ENCODE data around the gene HABP4.

The HABP4 gene

GRCh38 chr9:96436063-96436455 lies 13.9 kb upstream of the HABP4 start:
- DNase-seq (ENCODE audit: low read depth in 3 of 3): no peak

DNA sequence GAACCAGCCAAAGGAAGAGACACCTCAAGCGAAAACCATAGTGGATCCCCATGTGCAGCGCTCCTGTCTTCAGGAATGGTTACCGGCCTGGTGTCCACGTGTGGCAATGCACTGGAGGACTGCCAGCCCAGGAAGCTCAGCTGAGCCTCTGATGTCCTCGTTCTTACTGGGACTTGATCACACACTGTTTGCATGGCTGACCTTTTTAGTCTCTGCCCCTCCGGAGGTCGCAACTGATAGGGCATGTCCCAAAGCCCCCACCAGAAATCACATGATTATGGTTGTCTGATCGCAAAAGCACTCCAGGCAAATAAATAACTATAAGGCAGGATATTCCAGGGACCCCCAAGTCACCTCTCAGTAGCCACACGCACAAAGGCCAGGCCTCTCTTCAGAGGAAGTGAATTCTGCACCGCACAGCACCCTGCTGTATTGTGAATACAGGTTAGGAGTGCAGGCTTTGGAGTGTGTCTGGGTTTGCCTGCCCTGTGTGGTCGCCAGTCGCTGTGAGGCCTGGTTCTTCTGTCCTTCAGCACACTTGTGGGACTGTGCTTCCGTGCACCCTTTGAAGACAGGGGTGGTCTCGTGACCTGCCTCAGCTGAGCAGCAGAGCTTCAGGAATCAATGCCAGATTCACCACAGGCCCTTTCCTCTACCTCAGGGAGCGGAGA lies 13.4 kb upstream of the HABP4 start:
- DNase-seq (ENCODE audit: low read depth in 3 of 3): no peak

DNA sequence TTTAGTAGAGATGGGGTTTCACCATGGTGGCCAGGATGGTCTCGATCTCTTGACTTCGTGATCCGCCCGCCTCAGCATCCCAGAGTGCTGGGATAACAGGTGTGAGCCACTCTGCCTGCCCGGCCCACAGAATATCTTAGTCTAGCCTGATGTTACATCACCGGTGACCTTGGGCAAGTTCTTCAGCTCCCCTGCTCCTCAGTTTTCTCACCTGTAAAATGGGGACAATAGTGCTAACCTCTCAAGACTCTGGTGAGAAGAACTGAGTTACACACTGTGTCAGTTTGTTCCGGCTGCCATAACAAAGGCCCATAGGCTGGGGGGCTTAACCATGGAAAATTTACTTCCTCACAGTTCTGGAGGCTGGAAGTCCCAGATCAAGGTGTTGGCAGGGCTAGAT lies 12.5 kb upstream of the HABP4 start:
- DNase-seq (ENCODE audit: low read depth in 3 of 3): no peak

GRCh38 chr9:96440671-96441199 lies 9.2 kb upstream of the HABP4 start:
- DNase-seq (ENCODE audit: low read depth in 3 of 3): no peak

DNA sequence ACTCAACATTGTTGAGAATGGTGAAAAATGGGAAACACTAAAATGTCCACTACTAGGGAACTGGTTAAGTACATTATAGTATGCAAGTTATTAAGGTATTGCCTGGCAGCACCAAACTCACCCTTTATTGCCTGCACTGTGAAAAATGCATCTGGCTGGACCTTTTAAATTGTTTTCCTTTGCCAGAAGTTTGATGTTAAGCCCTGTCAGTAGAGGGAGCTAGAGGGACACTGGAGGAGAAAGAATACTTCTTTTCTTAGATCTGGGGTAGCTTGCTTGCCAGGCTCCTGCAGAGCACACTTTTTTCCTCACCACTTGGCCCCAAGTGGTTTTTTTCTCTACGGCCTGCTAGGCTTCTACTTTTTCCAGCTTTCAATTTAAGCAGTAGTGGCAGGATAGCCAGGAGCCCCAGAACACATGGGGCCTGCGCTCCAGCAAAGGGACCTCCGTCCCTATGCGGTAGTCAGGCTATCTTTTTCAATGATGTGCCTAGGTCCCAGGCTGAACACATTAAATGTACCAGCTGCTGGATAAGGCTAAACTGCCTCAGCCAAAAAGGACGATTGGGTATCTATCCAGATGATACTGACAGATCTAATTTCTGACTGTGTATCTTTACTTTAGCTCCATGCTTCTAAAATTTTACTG lies 8.0 kb upstream of the HABP4 start:
- DNase-seq (ENCODE audit: low read depth in 3 of 3): no peak

- DNase-seq (ENCODE audit: low read depth in 3 of 3): no peak
These were observed 7.5 kb upstream of the HABP4 start for GRCh38 chr9:96442491-96442890.

DNA sequence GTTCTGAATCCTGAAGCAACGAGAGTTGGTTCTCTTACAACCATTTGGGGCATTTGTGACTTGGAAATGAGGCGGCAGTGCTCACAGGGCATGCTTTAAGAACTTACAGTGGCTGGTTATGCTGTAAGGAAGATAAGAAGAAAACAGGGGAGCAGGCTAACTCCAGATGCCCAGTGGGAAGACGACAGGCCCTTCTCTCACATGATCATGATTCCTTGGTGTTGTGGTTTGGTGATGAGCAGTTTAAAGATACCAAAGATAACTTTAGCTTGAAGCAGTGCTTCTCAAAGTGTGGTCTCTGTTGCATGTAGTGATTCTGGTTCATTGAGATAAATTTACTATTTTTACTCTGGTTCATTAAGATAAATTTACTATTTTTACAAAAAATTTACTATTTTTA lies 2.6 kb upstream of the HABP4 start:
- DNase-seq (ENCODE audit: low read depth in 3 of 3): no peak

DNA sequence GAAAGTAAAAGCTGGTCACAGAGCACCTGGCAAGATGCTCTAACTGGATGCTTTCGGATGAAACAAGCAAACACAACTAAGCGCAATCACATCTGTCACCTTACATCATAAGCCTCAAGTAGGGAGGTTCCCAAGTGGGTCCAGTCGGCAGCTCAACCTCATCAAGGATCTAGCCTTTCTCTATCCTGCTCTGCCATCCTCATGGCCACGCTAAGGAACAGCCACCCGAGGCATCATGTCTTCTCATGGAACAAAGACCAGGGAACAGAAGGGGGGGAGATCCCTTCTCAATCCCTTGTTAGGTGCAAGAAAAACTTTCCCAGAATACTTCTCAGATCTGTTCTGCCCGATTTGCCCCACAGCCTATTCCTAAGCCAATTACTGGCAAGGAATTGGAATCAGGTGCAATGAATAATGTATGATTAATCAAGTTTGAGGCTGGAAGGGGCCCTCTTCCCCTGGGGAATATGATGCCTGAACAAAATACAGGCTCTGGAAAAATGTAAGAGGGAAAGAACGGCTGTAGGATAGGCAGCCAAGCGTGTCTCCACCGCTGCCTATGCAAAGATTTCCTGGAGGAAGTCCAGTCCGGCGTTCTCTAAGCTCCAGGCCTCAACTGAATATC lies 1.3 kb upstream of the HABP4 start:
- no peak for DNase-seq (ENCODE audit: low read depth in 3 of 3)

DNA sequence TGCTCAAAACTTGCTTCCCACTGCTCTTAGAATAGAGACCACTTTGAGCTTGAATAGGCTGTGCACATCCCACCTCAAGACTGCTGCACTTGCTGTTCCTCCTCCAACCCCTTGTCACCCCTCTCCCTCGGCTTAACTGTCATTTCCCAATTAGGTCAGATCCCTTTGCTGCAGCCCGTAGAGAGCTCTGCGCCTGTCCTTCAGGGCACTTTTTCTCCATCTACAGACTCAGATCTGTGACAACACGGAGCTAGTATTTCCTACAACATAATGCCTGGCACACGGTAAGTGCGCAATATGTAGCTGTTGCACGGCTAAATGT lies 485 bp upstream of the HABP4 start:
- no peak for DNase-seq (ENCODE audit: low read depth in 3 of 3)

DNA sequence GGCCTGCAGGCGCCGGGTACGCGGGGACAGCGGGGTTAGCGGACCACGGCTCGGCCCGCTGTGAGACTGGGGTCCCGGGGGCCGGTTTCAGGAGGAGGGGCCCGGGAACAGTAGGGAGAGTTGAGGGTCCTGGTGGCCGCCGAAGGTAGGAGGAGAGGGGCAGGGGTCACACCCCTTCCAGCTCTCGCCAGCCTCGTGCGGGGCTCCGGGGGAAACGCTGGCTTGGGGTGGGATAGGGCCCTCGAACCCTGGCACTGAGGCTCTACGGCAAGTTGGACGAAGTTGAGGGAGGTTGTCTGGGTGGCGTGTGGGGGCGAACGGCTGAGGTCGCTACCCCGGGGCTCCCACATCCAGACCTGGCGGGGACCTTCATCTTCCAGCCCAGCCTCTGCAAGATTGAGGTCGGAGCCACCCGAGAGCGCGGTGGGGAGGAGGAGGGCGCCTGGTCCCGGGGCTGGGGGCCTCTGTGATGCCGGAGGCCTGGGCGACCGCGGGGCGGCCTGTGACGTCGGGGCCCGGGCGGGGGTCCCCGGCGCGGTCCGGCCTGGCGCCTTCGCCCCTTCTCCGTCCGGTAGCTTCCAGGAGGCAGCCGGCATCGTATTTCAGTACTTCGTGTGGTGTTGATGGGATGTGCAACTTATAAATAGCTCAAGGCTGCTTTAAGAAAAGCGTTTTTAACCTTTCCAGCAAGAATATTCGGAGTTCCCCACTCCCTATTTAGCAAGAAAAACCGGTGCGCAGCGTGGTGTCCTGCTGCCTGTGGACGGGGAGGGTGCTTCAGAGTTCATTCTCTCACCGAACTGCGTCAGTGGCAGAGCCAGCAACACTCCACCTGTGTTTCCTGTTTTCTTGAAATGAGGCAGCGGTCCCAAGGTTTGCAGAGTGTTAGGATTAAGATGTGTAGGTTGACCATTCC lies 902 bp downstream of the HABP4 start:
- DNase-seq (ENCODE audit: low read depth in 3 of 3): peak in 1 of 3 experiments; percentile 29

DNA sequence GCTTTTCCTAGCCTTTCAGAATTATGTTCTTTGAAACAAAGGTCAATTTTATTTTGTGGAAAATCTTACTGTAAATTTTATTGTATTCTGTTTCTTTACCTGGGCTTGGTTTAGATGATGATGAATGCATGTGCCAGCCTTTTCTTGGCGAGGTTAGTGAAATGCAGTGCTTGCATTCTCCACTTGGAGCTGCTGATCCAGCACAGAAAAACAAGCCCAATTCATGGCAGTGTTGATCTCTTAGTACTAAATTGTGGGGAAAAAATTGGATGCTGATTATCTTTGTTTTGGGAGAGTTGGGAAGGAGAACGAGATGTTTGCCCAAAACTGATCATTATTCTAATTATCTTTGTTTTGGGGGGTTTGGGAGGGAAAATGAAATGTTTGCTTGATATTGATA lies 3.7 kb downstream of the HABP4 start:
- DNase-seq (ENCODE audit: low read depth in 3 of 3): no peak

- DNase-seq (ENCODE audit: low read depth in 3 of 3): no peak
These were observed 7.3 kb downstream of the HABP4 start for GRCh38 chr9:96457266-96457665.

DNA sequence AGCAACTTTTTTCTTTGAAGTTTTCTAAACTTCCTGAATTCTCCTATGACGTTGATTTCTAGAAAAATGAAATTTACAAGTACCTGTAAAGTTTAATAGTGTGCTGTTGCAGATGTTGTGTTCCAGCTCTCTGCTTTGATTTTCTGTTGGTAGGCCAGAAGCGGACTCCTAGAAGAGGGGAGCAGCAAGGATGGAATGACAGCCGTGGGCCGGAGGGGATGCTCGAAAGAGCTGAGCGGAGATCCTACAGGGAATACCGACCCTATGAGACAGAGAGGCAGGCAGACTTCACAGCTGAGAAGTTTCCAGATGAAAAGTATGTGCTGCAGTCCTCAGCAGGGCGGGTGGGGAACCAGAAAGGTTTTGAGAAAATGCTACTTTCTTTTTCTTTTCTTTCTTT lies 8.3 kb downstream of the HABP4 start:
- no peak for DNase-seq (ENCODE audit: low read depth in 3 of 3)

DNA sequence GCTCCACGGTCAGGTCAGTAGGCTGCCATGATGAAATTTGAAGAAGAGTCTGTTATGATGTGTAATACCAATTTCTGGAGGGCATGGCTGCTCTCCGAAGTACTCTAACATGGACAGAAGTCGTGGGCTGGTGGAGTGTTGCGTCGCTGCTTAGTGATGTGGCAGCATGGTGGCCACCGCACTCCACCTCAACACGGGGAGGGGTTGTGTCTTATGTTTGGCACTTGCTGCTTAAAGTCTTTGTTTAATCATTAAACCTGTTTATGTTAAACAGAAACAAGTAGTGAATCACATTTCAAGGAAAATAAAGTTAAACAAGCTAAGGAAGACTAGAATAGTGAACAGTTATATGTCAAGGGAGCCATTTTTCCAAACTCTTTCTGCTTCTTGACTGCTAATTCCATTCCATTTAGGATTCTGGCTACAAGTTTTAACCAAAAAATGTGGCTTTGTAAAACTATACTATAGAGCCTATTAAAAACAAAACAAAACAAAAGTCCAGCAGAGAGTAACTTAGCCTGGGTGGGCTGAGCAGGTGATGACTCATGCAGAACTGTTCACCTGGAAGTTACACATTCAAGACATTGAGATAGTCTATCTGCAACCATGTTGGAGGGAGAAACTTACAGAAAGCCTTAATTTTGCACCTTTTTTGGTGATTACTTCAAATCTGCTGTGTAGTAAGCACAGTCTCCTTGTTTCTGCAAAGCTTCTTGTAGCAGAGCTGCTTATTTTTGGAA lies 9.5 kb downstream of the HABP4 start:
- no peak for DNase-seq (ENCODE audit: low read depth in 3 of 3)

- DNase-seq (ENCODE audit: low read depth in 3 of 3): no peak
These were observed 10.5 kb downstream of the HABP4 start for GRCh38 chr9:96460470-96460869.

GRCh38 chr9:96460882-96461281 lies 10.9 kb downstream of the HABP4 start:
- no peak for DNase-seq (ENCODE audit: low read depth in 3 of 3)

DNA sequence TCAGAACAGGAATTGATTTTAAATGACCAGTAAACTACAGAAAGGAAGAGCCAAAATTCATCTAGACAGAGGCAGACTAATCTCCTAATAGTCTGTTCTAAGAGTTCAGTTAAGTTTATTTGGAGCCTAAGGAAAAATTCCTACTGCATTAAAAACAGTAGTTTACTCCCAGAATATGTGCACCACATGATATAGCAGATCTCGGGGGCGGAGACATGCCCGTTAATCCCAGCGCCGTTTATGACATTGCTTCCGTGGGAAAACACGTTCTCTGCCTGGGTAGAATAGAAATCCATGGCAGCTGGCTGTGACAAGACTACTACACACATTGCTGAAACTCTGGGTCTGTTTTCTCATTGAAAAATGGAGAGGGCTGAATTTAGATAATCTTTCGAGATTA lies 11.4 kb downstream of the HABP4 start:
- no peak for DNase-seq (ENCODE audit: low read depth in 3 of 3)

- no peak for DNase-seq (ENCODE audit: low read depth in 3 of 3)
These were observed 12.6 kb downstream of the HABP4 start for GRCh38 chr9:96462541-96462940.

DNA sequence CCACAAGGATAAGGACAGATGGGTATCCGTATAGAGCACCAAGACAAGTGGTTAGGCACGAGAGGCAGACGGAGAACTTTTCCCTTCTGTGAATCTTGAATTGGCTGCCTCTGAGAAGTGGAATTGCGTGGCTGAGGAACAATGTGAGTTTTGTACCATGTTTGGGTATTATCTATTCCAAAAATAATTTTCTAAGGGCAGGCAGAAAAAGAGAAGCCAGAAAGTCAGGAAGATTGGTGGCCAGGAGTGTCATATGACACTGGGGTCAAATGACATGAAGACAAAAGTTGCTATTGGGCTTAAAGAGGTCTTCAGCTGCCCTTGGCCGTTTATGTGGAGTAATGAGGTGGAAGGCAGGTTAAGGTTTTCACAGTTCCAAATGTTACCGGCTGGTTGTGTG lies 14.5 kb downstream of the HABP4 start:
- DNase-seq (ENCODE audit: low read depth in 3 of 3): no peak

GRCh38 chr9:96467784-96468183 lies 17.8 kb downstream of the HABP4 start:
- DNase-seq (ENCODE audit: low read depth in 3 of 3): no peak

DNA sequence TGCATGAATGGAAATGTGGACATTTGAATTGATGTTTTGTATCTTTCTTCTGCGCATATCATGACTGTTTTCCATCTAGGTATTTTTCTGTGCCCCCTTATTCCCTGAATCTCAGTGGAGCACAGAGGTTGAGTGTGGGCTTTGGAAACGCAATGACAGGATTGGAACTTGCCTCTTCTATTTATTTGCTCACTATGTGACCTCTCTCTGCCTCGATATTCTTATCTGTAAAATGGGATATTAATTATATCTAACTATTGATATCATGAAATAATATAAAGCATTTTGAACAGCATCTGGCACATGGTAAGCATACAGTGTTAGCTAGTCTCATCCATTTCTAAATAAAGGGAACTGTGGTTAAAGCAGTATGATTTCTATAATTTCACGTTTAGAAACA lies 26.0 kb downstream of the HABP4 start:
- DNase-seq (ENCODE audit: low read depth in 3 of 3): no peak

DNA sequence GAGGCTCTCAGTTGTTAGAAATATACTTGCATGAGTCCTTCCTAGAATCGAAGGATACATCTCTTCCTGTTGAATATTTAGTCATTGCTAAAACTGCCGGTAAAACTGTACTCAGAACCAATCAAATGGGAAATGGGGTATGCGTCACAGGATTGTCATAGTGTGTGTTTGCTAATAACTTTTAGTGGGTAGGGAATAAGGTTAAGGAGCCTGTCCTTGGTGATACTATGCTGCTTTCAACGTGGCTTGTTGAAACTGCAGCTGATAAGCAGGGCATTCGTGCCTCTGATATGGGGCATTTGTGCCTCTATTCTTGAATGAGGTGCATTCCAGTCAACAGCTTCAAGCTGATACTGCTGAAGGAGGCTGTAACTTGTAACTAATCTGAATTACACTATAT lies 26.6 kb downstream of the HABP4 start:
- no peak for DNase-seq (ENCODE audit: low read depth in 3 of 3)
